Measurements from ENCODE around the gene CRYL1.

The CRYL1 gene

GRCh38 chr13:20424559-20424852, 101.2 kb downstream of the CRYL1 start:
- Histone ChIP-seq H3K27me3 (ENCODE audit: control insufficient read depth in 3 of 3, insufficient read depth in 3 of 3, low read depth in 1 of 3, low read length in 3 of 3) (no peaks in the 10 kb centered on the region), H3K9me3 (replicated peaks in 1 of 2; ENCODE audit: control insufficient read depth in 2 of 2, insufficient read depth in 1 of 2, low read depth in 1 of 2, low read length in 2 of 2) (peaks cover 0 to 2% of the 10 kb centered on the region in 2 donors), H2BK120ac (ENCODE audit: low read depth, low read length) (no peak overlapping the region), H2BK5ac (ENCODE audit: low read length) (no peak overlapping the region), H4K8ac (ENCODE audit: low read depth, low read length) (no peak overlapping the region), H3K4me3 (ENCODE audit: low read length in 2 of 2) (no peak overlapping the region), H3K23ac (ENCODE audit: low read depth, low read length, poor library complexity) (no peak overlapping the region), H4K91ac (ENCODE audit: low read depth, low read length, poor library complexity) (no peak overlapping the region), H3K4me2 (ENCODE audit: insufficient read depth, low read length, poor library complexity, severe bottlenecking) (no peak overlapping the region), H2BK15ac (ENCODE audit: low read length) (no peak overlapping the region), H3K79me1 (ENCODE audit: low read depth, low read length) (no peaks in the 10 kb centered on the region), H3K4me1 (ENCODE audit: control insufficient read depth in 2 of 2, insufficient read depth in 1 of 2, low read depth in 1 of 2, low read length in 2 of 2) (peaks cover 0 to 6% of the 10 kb centered on the region in 2 donors), H2BK12ac (ENCODE audit: low read length) (no peak overlapping the region), H3K18ac (ENCODE audit: low read length) (peak overlapping the region; percentile 49), H2AFZ (ENCODE audit: low read length) (no peak overlapping the region), H3K27ac (replicated peaks; ENCODE audit: low read length) (no peak overlapping the region), H3K9ac (ENCODE audit: low read depth, low read length, poor library complexity) (no peak overlapping the region), H3K4ac (ENCODE audit: low read length) (no peak overlapping the region), H2AK5ac (ENCODE audit: low read depth, low read length) (no peak overlapping the region), H3K14ac (ENCODE audit: low read length) (no peak overlapping the region), H3K36me3 (replicated peaks in 1 of 2; ENCODE audit: control insufficient read depth in 2 of 2, insufficient read depth in 2 of 2, low read length in 2 of 2) (no peaks in the 10 kb centered on the region)
- no peak for DNase-seq (ENCODE audit: low spot score)
- no CpG with 5 or more reads among the region's 8 CpGs for WGBS, 2 donors (ENCODE audit: extremely low coverage in 2 of 2, insufficient read length in 2 of 2, insufficient replicate concordance in 1 of 2)

DNA sequence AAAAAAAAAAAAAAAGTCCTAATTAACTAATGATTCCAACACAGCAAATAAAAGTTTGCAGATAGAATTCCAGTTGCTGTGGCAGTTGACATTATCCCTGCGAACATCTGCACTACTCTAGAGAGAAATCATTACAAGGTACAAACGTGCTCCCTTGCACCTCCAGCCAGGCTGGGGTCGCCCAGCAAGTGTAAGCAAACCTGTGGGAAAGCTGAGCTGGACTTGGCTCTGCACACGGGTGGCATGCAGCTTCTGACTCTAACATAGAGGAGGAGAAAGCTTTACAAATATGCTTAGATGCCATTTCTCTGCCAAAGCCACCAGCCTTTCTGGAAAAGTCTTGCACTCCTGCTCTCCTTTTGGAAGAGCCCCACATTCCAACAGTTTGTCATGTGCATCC, 103.3 kb downstream of the CRYL1 start:
- H3K36me3 ChIP-seq (replicated peaks in 1 of 2; ENCODE audit: control insufficient read depth in 2 of 2, insufficient read depth in 2 of 2, low read length in 2 of 2), result no peaks in the 10 kb centered on the region
- no peak overlapping the region for H2BK5ac ChIP-seq (ENCODE audit: low read length)
- H3K79me1 ChIP-seq (ENCODE audit: low read depth, low read length), result no peaks in the 10 kb centered on the region
- H2AK5ac ChIP-seq (ENCODE audit: low read depth, low read length), result no peak overlapping the region
- no peak overlapping the region for H2BK15ac ChIP-seq (ENCODE audit: low read length)
- no peak overlapping the region for H3K4me2 ChIP-seq (ENCODE audit: insufficient read depth, low read length, poor library complexity, severe bottlenecking)
- DNase-seq (ENCODE audit: low spot score), result no peak
- H4K91ac ChIP-seq (ENCODE audit: low read depth, low read length, poor library complexity), result no peak overlapping the region
- H4K8ac ChIP-seq (ENCODE audit: low read depth, low read length), result no peak overlapping the region
- no peak overlapping the region for H3K9ac ChIP-seq (ENCODE audit: low read depth, low read length, poor library complexity)
- peaks cover 0 to 1% (median 0%) of the 10 kb centered on the region in 3 experiments for H3K27me3 ChIP-seq (ENCODE audit: control insufficient read depth in 3 of 3, insufficient read depth in 3 of 3, low read depth in 1 of 3, low read length in 3 of 3)
- no peak overlapping the region for H3K4ac ChIP-seq (ENCODE audit: low read length)
- no peak overlapping the region for H3K4me3 ChIP-seq (ENCODE audit: low read length in 2 of 2)
- no peak overlapping the region for H3K14ac ChIP-seq (ENCODE audit: low read length)
- H3K27ac ChIP-seq (replicated peaks; ENCODE audit: low read length), result no peak overlapping the region
- no CpG with 5 or more reads among the region's 4 CpGs for WGBS, 2 donors (ENCODE audit: extremely low coverage in 2 of 2, insufficient read length in 2 of 2, insufficient replicate concordance in 1 of 2)
- no peaks in the 10 kb centered on the region for H3K9me3 ChIP-seq (replicated peaks in 1 of 2; ENCODE audit: control insufficient read depth in 2 of 2, insufficient read depth in 1 of 2, low read depth in 1 of 2, low read length in 2 of 2)
- H3K4me1 ChIP-seq (ENCODE audit: control insufficient read depth in 2 of 2, insufficient read depth in 1 of 2, low read depth in 1 of 2, low read length in 2 of 2), result peaks cover 0 to 6% of the 10 kb centered on the region in 2 donors
- no peak overlapping the region for H2AFZ ChIP-seq (ENCODE audit: low read length)
- H3K18ac ChIP-seq (ENCODE audit: low read length), result no peak overlapping the region
- no peak overlapping the region for H3K23ac ChIP-seq (ENCODE audit: low read depth, low read length, poor library complexity)
- no peak overlapping the region for H2BK120ac ChIP-seq (ENCODE audit: low read depth, low read length)
- H2BK12ac ChIP-seq (ENCODE audit: low read length), result no peak overlapping the region

DNA sequence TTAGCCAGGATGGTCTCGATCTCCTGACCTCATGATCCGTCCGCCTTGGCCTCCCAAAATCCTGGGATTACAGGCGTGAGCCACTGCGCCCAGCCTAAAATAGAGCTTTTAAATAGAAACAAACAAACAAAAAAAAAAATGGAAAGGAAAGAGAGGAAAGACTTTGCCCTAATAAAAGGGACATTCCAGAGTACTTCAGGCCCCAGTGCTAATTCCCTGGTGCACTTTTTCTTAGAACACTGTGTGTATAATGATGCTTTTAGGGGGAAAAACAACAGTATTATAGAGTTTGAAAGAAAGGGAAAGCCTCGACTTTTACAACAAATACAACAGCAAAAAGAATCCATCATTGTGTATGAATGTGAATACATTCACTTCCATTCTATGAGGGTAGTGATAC, 104.7 kb downstream of the CRYL1 start:
- no peak overlapping the region for H3K23ac ChIP-seq (ENCODE audit: low read depth, low read length, poor library complexity)
- H3K14ac ChIP-seq (ENCODE audit: low read length), result no peak overlapping the region
- H3K18ac ChIP-seq (ENCODE audit: low read length), result no peak overlapping the region
- WGBS, 2 donors (ENCODE audit: extremely low coverage in 2 of 2, insufficient read length in 2 of 2, insufficient replicate concordance in 1 of 2), result no CpG with 5 or more reads among the region's 6 CpGs
- H3K4ac ChIP-seq (ENCODE audit: low read length), result no peak overlapping the region
- no peak overlapping the region for H3K9ac ChIP-seq (ENCODE audit: low read depth, low read length, poor library complexity)
- H3K27me3 ChIP-seq (ENCODE audit: control insufficient read depth in 3 of 3, insufficient read depth in 3 of 3, low read depth in 1 of 3, low read length in 3 of 3), result peaks cover 0 to 5% (median 0%) of the 10 kb centered on the region in 3 experiments
- H3K9me3 ChIP-seq (replicated peaks in 1 of 2; ENCODE audit: control insufficient read depth in 2 of 2, insufficient read depth in 1 of 2, low read depth in 1 of 2, low read length in 2 of 2), result no peaks in the 10 kb centered on the region
- H3K27ac ChIP-seq (replicated peaks; ENCODE audit: low read length), result no peak overlapping the region
- no peak overlapping the region for H2AFZ ChIP-seq (ENCODE audit: low read length)
- H2BK15ac ChIP-seq (ENCODE audit: low read length), result no peak overlapping the region
- H4K8ac ChIP-seq (ENCODE audit: low read depth, low read length), result no peak overlapping the region
- no peaks in the 10 kb centered on the region for H3K79me1 ChIP-seq (ENCODE audit: low read depth, low read length)
- no peak overlapping the region for H3K4me2 ChIP-seq (ENCODE audit: insufficient read depth, low read length, poor library complexity, severe bottlenecking)
- no peak overlapping the region for H2BK5ac ChIP-seq (ENCODE audit: low read length)
- peaks cover 0 to 6% of the 10 kb centered on the region in 2 donors for H3K4me1 ChIP-seq (ENCODE audit: control insufficient read depth in 2 of 2, insufficient read depth in 1 of 2, low read depth in 1 of 2, low read length in 2 of 2)
- no peak overlapping the region for H4K91ac ChIP-seq (ENCODE audit: low read depth, low read length, poor library complexity)
- H2AK5ac ChIP-seq (ENCODE audit: low read depth, low read length), result no peak overlapping the region
- no peak overlapping the region for H2BK120ac ChIP-seq (ENCODE audit: low read depth, low read length)
- DNase-seq (ENCODE audit: low spot score), result no peak
- no peak overlapping the region for H2BK12ac ChIP-seq (ENCODE audit: low read length)
- H3K4me3 ChIP-seq (ENCODE audit: low read length in 2 of 2), result no peak overlapping the region
- H3K36me3 ChIP-seq (replicated peaks in 1 of 2; ENCODE audit: control insufficient read depth in 2 of 2, insufficient read depth in 2 of 2, low read length in 2 of 2), result no peaks in the 10 kb centered on the region

- Histone ChIP-seq H3K23ac (ENCODE audit: low read depth, low read length, poor library complexity) (no peak overlapping the region), H3K36me3 (replicated peaks in 1 of 2; ENCODE audit: control insufficient read depth in 2 of 2, insufficient read depth in 2 of 2, low read length in 2 of 2) (no peaks in the 10 kb centered on the region), H3K79me1 (ENCODE audit: low read depth, low read length) (no peaks in the 10 kb centered on the region), H3K9me3 (replicated peaks in 1 of 2; ENCODE audit: control insufficient read depth in 2 of 2, insufficient read depth in 1 of 2, low read depth in 1 of 2, low read length in 2 of 2) (no peaks in the 10 kb centered on the region), H2BK12ac (ENCODE audit: low read length) (no peak overlapping the region), H3K4me3 (ENCODE audit: low read length in 2 of 2) (no peak overlapping the region), H3K4me2 (ENCODE audit: insufficient read depth, low read length, poor library complexity, severe bottlenecking) (no peak overlapping the region), H4K8ac (ENCODE audit: low read depth, low read length) (no peak overlapping the region), H3K9ac (ENCODE audit: low read depth, low read length, poor library complexity) (no peak overlapping the region), H3K14ac (ENCODE audit: low read length) (no peak overlapping the region), H3K27ac (replicated peaks; ENCODE audit: low read length) (no peak overlapping the region), H2BK15ac (ENCODE audit: low read length) (no peak overlapping the region), H2AFZ (ENCODE audit: low read length) (no peak overlapping the region), H4K91ac (ENCODE audit: low read depth, low read length, poor library complexity) (no peak overlapping the region), H3K18ac (ENCODE audit: low read length) (no peak overlapping the region), H2AK5ac (ENCODE audit: low read depth, low read length) (no peak overlapping the region), H3K4ac (ENCODE audit: low read length) (no peak overlapping the region), H3K27me3 (ENCODE audit: control insufficient read depth in 3 of 3, insufficient read depth in 3 of 3, low read depth in 1 of 3, low read length in 3 of 3) (peaks cover 0 to 12% (median 5%) of the 10 kb centered on the region in 3 experiments), H2BK5ac (ENCODE audit: low read length) (no peak overlapping the region), H3K4me1 (ENCODE audit: control insufficient read depth in 2 of 2, insufficient read depth in 1 of 2, low read depth in 1 of 2, low read length in 2 of 2) (no peaks in the 10 kb centered on the region), H2BK120ac (ENCODE audit: low read depth, low read length) (no peak overlapping the region)
- DNase-seq (ENCODE audit: low spot score), result no peak
- no CpG with 5 or more reads among the region's 7 CpGs for WGBS, 2 donors (ENCODE audit: extremely low coverage in 2 of 2, insufficient read length in 2 of 2, insufficient replicate concordance in 1 of 2)
These were observed 106.7 kb downstream of the CRYL1 start for GRCh38 chr13:20418953-20419352.

Data from neuronal stem cell (in vitro differentiated cells).